Neural crest cell (in vitro differentiated cells): Measurements from ENCODE around the gene ZBTB40. TPM values are rescaled to one million over a fixed set of nuclear protein-coding genes. Genes with fewer than 3 reads are reported as not detected.

Experiments used
- DNase-seq: peaks from one replicate; pipeline ENCODE4 v3.0.0; 2021; ENCODE audit warnings: low read depth, mixed read lengths, low spot score
- H3K27ac Mint-ChIP-seq: one replicate; pipeline ENCODE4 v1.8.0; 2021; ENCODE audit warnings: mild to moderate bottlenecking, mixed read lengths; ENCODE audit not compliant: unreplicated experiment
- H3K27me3 Mint-ChIP-seq: 2 replicates; pipeline ENCODE4 v1.8.0; 2021; ENCODE audit warnings: low read depth, mild to moderate bottlenecking, mixed read lengths
- H3K36me3 Mint-ChIP-seq: 2 replicates; pipeline ENCODE4 v1.8.0; 2021; ENCODE audit warnings: low read depth, mild to moderate bottlenecking, mixed read lengths
- H3K4me1 Mint-ChIP-seq: 2 replicates; pipeline ENCODE4 v1.8.0; 2021; ENCODE audit warnings: mixed read lengths
- H3K4me3 Mint-ChIP-seq: one replicate; pipeline ENCODE4 v1.8.0; 2021; ENCODE audit warnings: mild to moderate bottlenecking, mixed read lengths
- H3K9me3 Mint-ChIP-seq: 2 replicates; pipeline ENCODE4 v1.8.0; 2021; ENCODE audit warnings: mixed read lengths
- CTCF ChIP-seq: fragments of 200-600 bp; sonication (generic); conservative IDR thresholded peaks from 2 replicates; pipeline ENCODE4 v1.5.0; 2021; ENCODE audit warnings: antibody characterized with exemption, mild to moderate bottlenecking
- total RNA-seq: library from RNA; stranded (reverse); gene quantifications from 2 replicates; pipeline ENCODE4 v1.2.1, GENCODE V29; 2021

Gene ZBTB40
- total RNA-seq, 1 donor from 2014 or later = 31.8 TPM

- Mint-ChIP-seq H3K36me3 (peaks cover 7% of the 10 kb centered on the region), H3K27me3 (peaks cover 5% of the 10 kb centered on the region), H3K27ac (no peak overlapping the region), H3K4me3 (no peak overlapping the region), H3K4me1 (no peaks in the 10 kb centered on the region), H3K9me3 (peaks cover 7% of the 10 kb centered on the region)
- no peak for TF ChIP-seq CTCF
- DNase-seq = no peak
Observed at GRCh38 chr1:22434717-22435116, 16.9 kb upstream of the ZBTB40 start.

GRCh38 chr1:22436948-22437347 lies 14.7 kb upstream of the ZBTB40 start:
- TF ChIP-seq CTCF = no peak
- Mint-ChIP-seq H3K27ac (no peak overlapping the region), H3K4me3 (no peak overlapping the region), H3K9me3 (peaks cover 7% of the 10 kb centered on the region), H3K4me1 (no peaks in the 10 kb centered on the region), H3K27me3 (peaks cover 5% of the 10 kb centered on the region), H3K36me3 (peaks cover 14% of the 10 kb centered on the region)
- DNase-seq = no peak

- peaks cover 5% of the 10 kb centered on the region for H3K27me3 Mint-ChIP-seq
- no peak for TF ChIP-seq CTCF
- no peak for DNase-seq
- peaks cover 7% of the 10 kb centered on the region for H3K9me3 Mint-ChIP-seq
- H3K4me3 Mint-ChIP-seq = no peak overlapping the region
- no peak overlapping the region for H3K27ac Mint-ChIP-seq
- peaks cover 15% of the 10 kb centered on the region for H3K36me3 Mint-ChIP-seq
- H3K4me1 Mint-ChIP-seq = no peaks in the 10 kb centered on the region
Observed at GRCh38 chr1:22437573-22437972, 14.1 kb upstream of the ZBTB40 start.

- Mint-ChIP-seq H3K27ac (no peak overlapping the region), H3K4me3 (no peak overlapping the region), H3K36me3 (peaks cover 15% of the 10 kb centered on the region), H3K27me3 (no peaks in the 10 kb centered on the region), H3K9me3 (peaks cover 7% of the 10 kb centered on the region), H3K4me1 (no peaks in the 10 kb centered on the region)
- no peak for DNase-seq
- TF ChIP-seq CTCF = no peak
Observed at GRCh38 chr1:22440582-22440981, 11.1 kb upstream of the ZBTB40 start.

- no peak overlapping the region for H3K27ac Mint-ChIP-seq
- no peak for DNase-seq
- no peak for TF ChIP-seq CTCF
Observed at GRCh38 chr1:22442212-22442894, 9.3 kb upstream of the ZBTB40 start.

More at GRCh38 chr1:22442212-22442894, 9.3 kb upstream of the ZBTB40 start:
- H3K27me3 Mint-ChIP-seq = no peaks in the 10 kb centered on the region
- H3K36me3 Mint-ChIP-seq = peaks cover 10% of the 10 kb centered on the region
- no peaks in the 10 kb centered on the region for H3K9me3 Mint-ChIP-seq
- no peak overlapping the region for H3K4me3 Mint-ChIP-seq
- H3K4me1 Mint-ChIP-seq = peaks cover 4% of the 10 kb centered on the region
